GM21737 (cell line): ENCODE measurements around the gene SLC12A2.

Experiments
- ATAC-seq: cut with Tn5 transposase; IDR thresholded peaks from one replicate; pipeline ENCODE4 v1.9.1; 2021; ENCODE audit warnings: mild to moderate bottlenecking, moderate library complexity; ENCODE audit not compliant: unreplicated experiment

SLC12A2 gene

GRCh38 chr5:128158342-128158741 is 74.8 kb downstream of the SLC12A2 start:
- no peak for ATAC-seq

GRCh38 chr5:128163991-128164390 is 80.4 kb downstream of the SLC12A2 start:
- ATAC-seq: no peak

GRCh38 chr5:128169401-128170017 is 85.9 kb downstream of the SLC12A2 start:
- ATAC-seq: no peak

GRCh38 chr5:128172102-128172501 is 88.5 kb downstream of the SLC12A2 start:
- no peak for ATAC-seq

GRCh38 chr5:128174951-128175350 is 91.4 kb downstream of the SLC12A2 start:
- no peak for ATAC-seq

GRCh38 chr5:128192368-128192767 is 108.8 kb downstream of the SLC12A2 start:
- ATAC-seq: no peak

GRCh38 chr5:128193665-128194390 is 110.3 kb downstream of the SLC12A2 start:
- ATAC-seq: no peak

GRCh38 chr5:128195316-128195715 is 111.8 kb downstream of the SLC12A2 start:
- ATAC-seq: no peak

- ATAC-seq: no peak
Observed at GRCh38 chr5:128196080-128196479, 112.5 kb downstream of the SLC12A2 start.

GRCh38 chr5:128196791-128197190 is 113.2 kb downstream of the SLC12A2 start:
- ATAC-seq: no peak

- peak; percentile 55 for ATAC-seq
Observed at GRCh38 chr5:128197896-128198522, 114.4 kb downstream of the SLC12A2 start.

- ATAC-seq: no peak
Observed at GRCh38 chr5:128199104-128199503, 115.5 kb downstream of the SLC12A2 start.

- ATAC-seq: no peak
Observed at GRCh38 chr5:128199611-128200010, 116.0 kb downstream of the SLC12A2 start.

GRCh38 chr5:128201065-128201926 is 117.7 kb downstream of the SLC12A2 start:
- ATAC-seq: peak; percentile 88

- ATAC-seq: no peak
Observed at GRCh38 chr5:128202320-128202719, 118.8 kb downstream of the SLC12A2 start.

- no peak for ATAC-seq
Observed at GRCh38 chr5:128208436-128208835, 124.9 kb downstream of the SLC12A2 start.

- ATAC-seq: no peak
Observed at GRCh38 chr5:128212191-128212806, 128.7 kb downstream of the SLC12A2 start.

- peak; percentile 53 for ATAC-seq
Observed at GRCh38 chr5:128213340-128213739, 129.8 kb downstream of the SLC12A2 start.

GRCh38 chr5:128213833-128214232 is 130.3 kb downstream of the SLC12A2 start:
- no peak for ATAC-seq

GRCh38 chr5:128216285-128216684 is 132.7 kb downstream of the SLC12A2 start:
- ATAC-seq: no peak
